Measurements from ENCODE around the gene MISP3. TPM values are rescaled to one million over a fixed set of nuclear protein-coding genes. Genes with fewer than 3 reads are reported as not detected.

Gene MISP3
- polyA plus RNA-seq, 2 of the 4 experiments (the other 2 are of a cell fraction) = 1.9 to 2.3 TPM

DNA sequence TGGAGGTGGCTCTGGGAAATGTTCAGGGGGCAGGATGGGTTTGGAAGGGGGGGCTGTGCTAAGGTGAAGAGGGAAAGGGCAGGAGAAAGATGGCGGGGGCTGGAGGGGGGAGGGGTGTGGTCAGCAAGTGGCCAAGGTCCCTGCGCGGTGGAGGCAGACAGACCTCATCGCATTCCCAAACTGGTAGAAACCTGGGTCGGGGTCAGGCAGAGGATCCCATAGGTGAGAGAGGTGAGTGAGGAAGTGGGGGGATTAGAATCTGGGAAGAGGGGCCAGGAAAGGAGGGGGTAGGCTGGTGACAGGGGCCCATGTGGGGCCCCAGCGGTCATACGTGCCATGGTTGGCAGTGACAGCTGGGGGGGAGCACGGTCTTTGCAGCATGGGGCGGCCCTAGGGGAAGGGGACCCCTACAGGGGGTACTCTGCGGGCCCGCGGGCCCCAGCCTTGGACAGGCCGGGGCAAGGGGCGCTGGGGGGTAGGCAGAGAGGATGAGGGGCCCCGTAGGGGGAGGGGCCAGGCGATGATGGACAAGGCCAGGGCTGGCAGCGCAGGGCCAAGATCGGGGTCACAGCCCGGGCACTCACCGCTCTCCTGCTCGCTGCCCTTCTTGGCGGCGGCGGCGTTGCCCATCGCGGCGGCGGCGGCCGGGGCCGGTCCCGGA lies 44.5 kb downstream of the MISP3 start (continued):
- TF ChIP-seq, protein P1, sequence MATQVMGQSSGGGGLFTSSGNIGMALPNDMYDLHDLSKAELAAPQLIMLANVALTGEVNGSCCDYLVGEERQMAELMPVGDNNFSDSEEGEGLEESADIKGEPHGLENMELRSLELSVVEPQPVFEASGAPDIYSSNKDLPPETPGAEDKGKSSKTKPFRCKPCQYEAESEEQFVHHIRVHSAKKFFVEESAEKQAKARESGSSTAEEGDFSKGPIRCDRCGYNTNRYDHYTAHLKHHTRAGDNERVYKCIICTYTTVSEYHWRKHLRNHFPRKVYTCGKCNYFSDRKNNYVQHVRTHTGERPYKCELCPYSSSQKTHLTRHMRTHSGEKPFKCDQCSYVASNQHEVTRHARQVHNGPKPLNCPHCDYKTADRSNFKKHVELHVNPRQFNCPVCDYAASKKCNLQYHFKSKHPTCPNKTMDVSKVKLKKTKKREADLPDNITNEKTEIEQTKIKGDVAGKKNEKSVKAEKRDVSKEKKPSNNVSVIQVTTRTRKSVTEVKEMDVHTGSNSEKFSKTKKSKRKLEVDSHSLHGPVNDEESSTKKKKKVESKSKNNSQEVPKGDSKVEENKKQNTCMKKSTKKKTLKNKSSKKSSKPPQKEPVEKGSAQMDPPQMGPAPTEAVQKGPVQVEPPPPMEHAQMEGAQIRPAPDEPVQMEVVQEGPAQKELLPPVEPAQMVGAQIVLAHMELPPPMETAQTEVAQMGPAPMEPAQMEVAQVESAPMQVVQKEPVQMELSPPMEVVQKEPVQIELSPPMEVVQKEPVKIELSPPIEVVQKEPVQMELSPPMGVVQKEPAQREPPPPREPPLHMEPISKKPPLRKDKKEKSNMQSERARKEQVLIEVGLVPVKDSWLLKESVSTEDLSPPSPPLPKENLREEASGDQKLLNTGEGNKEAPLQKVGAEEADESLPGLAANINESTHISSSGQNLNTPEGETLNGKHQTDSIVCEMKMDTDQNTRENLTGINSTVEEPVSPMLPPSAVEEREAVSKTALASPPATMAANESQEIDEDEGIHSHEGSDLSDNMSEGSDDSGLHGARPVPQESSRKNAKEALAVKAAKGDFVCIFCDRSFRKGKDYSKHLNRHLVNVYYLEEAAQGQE (IDR thresholded peaks at IDR 0.05) = no peak
- TF ChIP-seq ZNF302 (CRISPR knock-in tag; IDR thresholded peaks at IDR 0.05) (no peak), ZSCAN20 (CRISPR knock-in tag; IDR thresholded peaks at IDR 0.05) (no peak), ZC3H11A (IDR thresholded peaks at IDR 0.05) (no peak)

DNA sequence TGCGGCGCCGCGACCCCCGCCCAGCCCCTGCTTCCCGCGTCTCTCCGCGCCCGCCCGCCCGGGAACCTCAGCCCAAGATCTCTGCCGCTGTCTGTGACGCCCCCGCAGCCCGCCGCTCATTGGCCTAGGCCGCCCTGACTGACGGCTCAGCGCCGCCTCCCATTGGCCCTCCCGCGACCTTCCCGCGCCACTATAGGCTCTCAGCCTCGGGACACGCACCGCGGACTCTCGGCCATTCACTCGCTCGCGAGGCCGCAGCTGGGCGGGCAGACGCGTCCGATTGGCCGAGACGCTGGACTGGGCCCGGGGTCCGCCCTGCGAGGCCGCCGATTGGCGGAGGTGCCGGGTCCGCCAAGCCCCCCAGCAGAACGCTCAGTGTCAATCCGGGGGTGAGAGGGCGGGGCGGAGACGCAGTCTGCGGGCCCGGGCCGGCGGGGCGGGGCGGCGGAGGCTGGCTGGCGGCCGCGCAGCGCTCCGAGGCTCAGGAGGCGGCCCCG lies 45.1 kb downstream of the MISP3 start, which contains the start of gene PRKACA:
Gene PRKACA (minus strand): TSS at position 95 of the 497 bp plus-strand sequence. CDS start 215 bp downstream, outside the sequence.
- Histone ChIP-seq H3K4me2 (peak within 1 kb of the TSS; percentile 96), H3K4me1 (peaks cover 26% of the 10 kb centered on the region), H3K4me3 (peak within 1 kb of the TSS; percentile 75), H3K27ac (peak within 1 kb of the TSS; percentile 92 to 96), H3K9me3 (no peaks in the 10 kb centered on the region)
- DNase-seq (ENCODE audit: low read depth in 1 of 2, low spot score in 1 of 2) (peak; percentile 92 to 97), FAIRE-seq (no peak), ATAC-seq (peak; percentile 96 to 99)
- no CpG with 5 or more reads among the region's 67 CpGs for WGBS (ENCODE audit: missing lambda C conversion rate)
- no peak for TF ChIP-seq KDM1A (IDR thresholded peaks at IDR 0.05; ENCODE audit: low read depth)
- no peak for TF ChIP-seq RARB (CRISPR knock-in tag; IDR thresholded peaks at IDR 0.05)
- 0 out of 2 replicates have a peak, but pooled peaks have one; percentile 57 for TF ChIP-seq RFX5 (IDR thresholded peaks at IDR 0.05)
- TF ChIP-seq, protein P1 (IDR thresholded peaks at IDR 0.05) = peak; percentile 46; the same call in 1 of the 2 replicates
- TF ChIP-seq, protein P2, sequence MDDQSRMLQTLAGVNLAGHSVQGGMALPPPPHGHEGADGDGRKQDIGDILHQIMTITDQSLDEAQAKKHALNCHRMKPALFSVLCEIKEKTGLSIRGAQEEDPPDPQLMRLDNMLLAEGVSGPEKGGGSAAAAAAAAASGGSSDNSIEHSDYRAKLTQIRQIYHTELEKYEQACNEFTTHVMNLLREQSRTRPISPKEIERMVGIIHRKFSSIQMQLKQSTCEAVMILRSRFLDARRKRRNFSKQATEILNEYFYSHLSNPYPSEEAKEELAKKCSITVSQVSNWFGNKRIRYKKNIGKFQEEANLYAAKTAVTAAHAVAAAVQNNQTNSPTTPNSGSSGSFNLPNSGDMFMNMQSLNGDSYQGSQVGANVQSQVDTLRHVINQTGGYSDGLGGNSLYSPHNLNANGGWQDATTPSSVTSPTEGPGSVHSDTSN (IDR thresholded peaks at IDR 0.05) = peak; percentile 95
- TF ChIP-seq CHD2 (IDR thresholded peaks at IDR 0.05; ENCODE audit: low read length, partially characterized antibody) = peak; percentile 48
- POLR2A ChIA-PET = interaction anchor here (0.6 to 1.3 kb wide), 3 partner anchors 14 to 266 kb away, joined by 4 to 8 read pairs (median 5); partner anchors contain the start of gene ASF1B
- CTCF ChIA-PET = interaction anchor here (1.0 kb wide), 1 partner anchor 19 kb away, joined by 4 read pairs; the partner anchor contains the start of gene ASF1B

DNA sequence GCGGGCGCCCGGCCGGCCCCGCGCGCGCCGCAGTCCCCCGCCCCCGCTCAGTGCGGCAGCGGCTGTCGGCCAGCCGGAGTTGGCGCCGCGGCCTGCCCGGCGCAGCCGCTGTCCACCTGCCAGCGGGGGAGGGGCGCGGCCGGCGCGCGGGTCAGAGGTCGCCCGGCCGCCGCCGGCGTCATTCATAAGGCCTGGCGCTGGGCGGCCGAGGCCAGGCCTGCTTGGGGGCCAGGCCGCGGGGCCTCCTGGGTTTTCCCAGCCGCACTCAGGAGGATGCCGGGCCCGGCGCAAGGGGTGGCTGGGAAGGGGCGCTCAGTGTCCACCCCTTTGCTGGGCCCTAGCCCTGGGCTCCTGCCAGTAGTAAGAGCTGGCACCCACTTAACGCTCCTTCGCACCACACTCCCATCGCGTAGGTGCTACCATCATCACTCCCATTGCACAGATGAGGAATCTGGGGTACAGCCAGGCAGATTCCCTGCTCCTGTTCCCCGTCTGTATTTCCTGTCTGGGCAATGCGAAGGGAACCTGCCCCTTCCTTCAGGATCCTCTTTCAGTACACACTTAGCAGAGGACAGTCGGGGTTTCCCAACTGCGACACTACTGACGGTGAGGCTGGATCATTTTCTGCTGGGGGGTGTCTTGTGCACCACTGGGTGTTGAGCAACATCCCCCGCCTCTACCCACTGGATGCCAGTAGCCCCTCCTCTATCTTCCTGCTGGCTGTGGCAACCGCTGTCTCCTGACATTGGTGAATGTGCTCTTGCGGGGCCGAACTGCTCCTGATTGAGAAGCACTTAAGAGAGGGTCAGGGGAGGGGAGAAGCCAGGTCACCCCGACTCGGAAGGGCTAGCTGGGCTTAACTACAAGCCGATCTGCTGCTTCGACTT lies 45.8 kb downstream of the MISP3 start:
- ATAC-seq (peak in 1 of 2 experiments; percentile 2; a peak in 3 of 6 replicates), DNase-seq (ENCODE audit: low read depth in 1 of 2, low spot score in 1 of 2) (no peak), FAIRE-seq (no peak)
- ChIA-PET POLR2A (interaction anchor here (0.6 to 1.3 kb wide), 4 partner anchors 13 to 265 kb away, joined by 3 to 8 read pairs (median 4); partner anchors contain the start of gene ASF1B), CTCF (interaction anchor here (1.0 to 2.3 kb wide), 2 partner anchors 18 kb away, joined by 4 to 10 read pairs; partner anchors contain the start of gene ASF1B)
- H3K4me1 ChIP-seq = peaks cover 19% of the 10 kb centered on the region
- peak overlapping the region; percentile 89 for H3K4me2 ChIP-seq
- 47% methylated on average over 15 of the region's 61 CpGs for WGBS (ENCODE audit: missing lambda C conversion rate)
- no peaks in the 10 kb centered on the region for H3K9me3 ChIP-seq
- peak overlapping the region; percentile 92 to 96 for H3K27ac ChIP-seq
- H3K4me3 ChIP-seq = peak overlapping the region; percentile 50
- TF ChIP-seq CBX2 (IDR thresholded peaks at IDR 0.05; ENCODE audit: borderline replicate concordance, low read depth) (no peak), MYC (IDR thresholded peaks at IDR 0.05; ENCODE audit: borderline replicate concordance, low read length) (no peak), RFX5 (IDR thresholded peaks at IDR 0.05) (no peak), JUN (IDR thresholded peaks at IDR 0.05) (0 out of 5 replicates have a peak, but pooled peaks of 1 of the 2 experiments have one; percentile 32), ZFP36 (IDR thresholded peaks at IDR 0.05; ENCODE audit: borderline replicate concordance, partially characterized antibody) (no peak), PHF8 (IDR thresholded peaks at IDR 0.05; ENCODE audit: borderline replicate concordance, low read depth) (peak; percentile 39; the same call in 1 of the 2 replicates), HOXB5 (CRISPR knock-in tag; IDR thresholded peaks at IDR 0.05) (no peak), RARB (CRISPR knock-in tag; IDR thresholded peaks at IDR 0.05) (no peak), ZSCAN20 (CRISPR knock-in tag; IDR thresholded peaks at IDR 0.05) (no peak), TFCP2L1 (CRISPR knock-in tag; IDR thresholded peaks at IDR 0.05) (no peak), NR3C1 (IDR thresholded peaks at IDR 0.05) (no peak)
- TF ChIP-seq, protein P3, sequence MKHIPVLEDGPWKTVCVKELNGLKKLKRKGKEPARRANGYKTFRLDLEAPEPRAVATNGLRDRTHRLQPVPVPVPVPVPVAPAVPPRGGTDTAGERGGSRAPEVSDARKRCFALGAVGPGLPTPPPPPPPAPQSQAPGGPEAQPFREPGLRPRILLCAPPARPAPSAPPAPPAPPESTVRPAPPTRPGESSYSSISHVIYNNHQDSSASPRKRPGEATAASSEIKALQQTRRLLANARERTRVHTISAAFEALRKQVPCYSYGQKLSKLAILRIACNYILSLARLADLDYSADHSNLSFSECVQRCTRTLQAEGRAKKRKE (CRISPR knock-in tag; IDR thresholded peaks at IDR 0.05; ENCODE audit: low read depth) = 0 out of 2 replicates have a peak, but pooled peaks have one; percentile 17
- TF ChIP-seq, protein P2 (IDR thresholded peaks at IDR 0.05) = no peak
